ENCODE data around the gene FBH1. TPM values are rescaled to one million over a fixed set of nuclear protein-coding genes. Genes with fewer than 3 reads are reported as not detected.

The FBH1 gene
- total and polyA plus RNA-seq, 2 experiments from 2014 or later, result 62.5 to 90.8 TPM

GRCh38 chr10:5919568-5919967 is 29.5 kb downstream of the FBH1 start:
- no peaks in the 10 kb centered on the region for H3K9me2 ChIP-seq (ENCODE audit: insufficient read depth)
- H4K20me1 ChIP-seq (replicated peaks; ENCODE audit: insufficient read depth), result peaks cover 5% of the 10 kb centered on the region; the same call in 1 of the 2 replicates
- Mint-ChIP-seq H3K27me3 (ENCODE audit: insufficient read depth, low read depth, poor library complexity) (peaks cover 4% of the 10 kb centered on the region), H3K4me1 (no peaks in the 10 kb centered on the region), H3K36me3 (ENCODE audit: low read depth) (peaks cover 88% of the 10 kb centered on the region), H3K27ac (no peak overlapping the region), H3K4me3 (no peak overlapping the region), H3K9me3 (no peaks in the 10 kb centered on the region)
- no peak for ATAC-seq
- no peaks in the 10 kb centered on the region for H3K79me2 ChIP-seq (replicated peaks; ENCODE audit: insufficient read depth)
- TF ChIP-seq ZNF114 (CRISPR knock-in tag; IDR thresholded peaks at IDR 0.05), result no peak
- no peak for TF ChIP-seq POLR2AphosphoS5 (IDR thresholded peaks at IDR 0.05; ENCODE audit: low read depth)
- no peak for TF ChIP-seq NANOG (IDR thresholded peaks at IDR 0.05; ENCODE audit: borderline replicate concordance)
- no peak for TF ChIP-seq ZNF462 (CRISPR knock-in tag; IDR thresholded peaks at IDR 0.05)
- no peak for TF ChIP-seq EZH2 (IDR thresholded peaks at IDR 0.05; ENCODE audit: low read depth, unreplicated experiment)
- no peak for TF ChIP-seq EZH2phosphoT487 (IDR thresholded peaks at IDR 0.05; ENCODE audit: unreplicated experiment)
- no peak for TF ChIP-seq STAT1 (IDR thresholded peaks at IDR 0.05; ENCODE audit: unreplicated experiment)
- no peak for TF ChIP-seq CTCF (conservative IDR thresholded peaks at IDR 0.05; ENCODE audit: low read depth in 2 of 2)
- no peak for TF ChIP-seq REST (IDR thresholded peaks at IDR 0.05; ENCODE audit: unreplicated experiment)
- TF ChIP-seq CREB1 (CRISPR knock-in tag; IDR thresholded peaks at IDR 0.05; ENCODE audit: low read depth), result no peak
- no peak for TF ChIP-seq ETS1 (IDR thresholded peaks at IDR 0.05)
- TF ChIP-seq ZNF331 (CRISPR knock-in tag; IDR thresholded peaks at IDR 0.05; ENCODE audit: low read depth), result no peak
- TF ChIP-seq JUNB (IDR thresholded peaks at IDR 0.05; ENCODE audit: unreplicated experiment), result no peak
- no peaks in the 10 kb centered on the region for H3F3A ChIP-seq (replicated peaks; ENCODE audit: low read depth)
- no peaks in the 10 kb centered on the region for H3K4me1 ChIP-seq (ENCODE audit: insufficient read depth)
- no peak overlapping the region for H3K4me2 ChIP-seq
- DNase-seq (ENCODE audit: low spot score), result no peak
- no peak overlapping the region for H3K4me3 ChIP-seq
- peaks cover 58% of the 10 kb centered on the region for H3K36me3 ChIP-seq (ENCODE audit: insufficient read depth)
- no peak overlapping the region for H3K27ac ChIP-seq (ENCODE audit: low read depth)
- H2AFZ ChIP-seq, result no peak overlapping the region
- no peaks in the 10 kb centered on the region for H3K27me3 ChIP-seq (ENCODE audit: insufficient read depth)
